GM21381 (cell line): Measurements from ENCODE around the gene IQCM.

ENCODE experiments used
- ATAC-seq: cut with Tn5 transposase; IDR thresholded peaks from one replicate; pipeline ENCODE4 v1.9.1; 2021; ENCODE audit warnings: mild to moderate bottlenecking, moderate library complexity; ENCODE audit not compliant: unreplicated experiment

Gene IQCM

GRCh38 chr4:149815743-149816142, at the start of gene IQCM:
IQCM (minus strand) TSS chr4:149815843; CDS start chr4:149742691, 73,152 bp downstream.
- ATAC-seq, result no peak

GRCh38 chr4:149857446-149857845, 41.8 kb upstream of the IQCM start:
- ATAC-seq, result no peak

GRCh38 chr4:149845743-149846142, 30.1 kb upstream of the IQCM start:
- ATAC-seq, result no peak

- ATAC-seq, result no peak
These were observed 26.0 kb upstream of the IQCM start for GRCh38 chr4:149841686-149842085.

- ATAC-seq, result no peak
These were observed 22.4 kb upstream of the IQCM start for GRCh38 chr4:149838036-149838435.

GRCh38 chr4:149836546-149836945, 20.9 kb upstream of the IQCM start:
- ATAC-seq, result no peak

- ATAC-seq, result no peak
These were observed 19.6 kb upstream of the IQCM start for GRCh38 chr4:149835280-149835679.

GRCh38 chr4:149831656-149832208, 16.1 kb upstream of the IQCM start:
- no peak for ATAC-seq

- ATAC-seq, result no peak
These were observed 15.2 kb upstream of the IQCM start for GRCh38 chr4:149830823-149831222.

GRCh38 chr4:149825336-149825735, 9.7 kb upstream of the IQCM start:
- no peak for ATAC-seq

GRCh38 chr4:149823769-149824221, 8.2 kb upstream of the IQCM start:
- no peak for ATAC-seq

GRCh38 chr4:149801416-149801815, 14.2 kb downstream of the IQCM start:
- ATAC-seq, result no peak

- no peak for ATAC-seq
These were observed 16.1 kb downstream of the IQCM start for GRCh38 chr4:149799546-149799945.

- ATAC-seq, result no peak
These were observed 19.3 kb downstream of the IQCM start for GRCh38 chr4:149796381-149796780.

- no peak for ATAC-seq
These were observed 20.4 kb downstream of the IQCM start for GRCh38 chr4:149795256-149795655.

- ATAC-seq, result no peak
These were observed 21.3 kb downstream of the IQCM start for GRCh38 chr4:149794352-149794751.

GRCh38 chr4:149793459-149793858, 22.2 kb downstream of the IQCM start:
- ATAC-seq, result no peak

- no peak for ATAC-seq
These were observed 23.8 kb downstream of the IQCM start for GRCh38 chr4:149791851-149792250.

- ATAC-seq, result no peak
These were observed 25.3 kb downstream of the IQCM start for GRCh38 chr4:149790172-149790907.

GRCh38 chr4:149788300-149788699, 27.3 kb downstream of the IQCM start:
- ATAC-seq, result no peak

- ATAC-seq, result no peak
These were observed 29.8 kb downstream of the IQCM start for GRCh38 chr4:149785696-149786431.

- no peak for ATAC-seq
These were observed 31.6 kb downstream of the IQCM start for GRCh38 chr4:149784018-149784417.
